ENCODE measurements around the gene SYP. TPM values are rescaled to one million over a fixed set of nuclear protein-coding genes. Genes with fewer than 3 reads are reported as not detected.

SYP gene
- polyA plus RNA-seq, 1 of the 3 experiments (the other 2 are of a cell fraction) = 0.76 TPM

DNA sequence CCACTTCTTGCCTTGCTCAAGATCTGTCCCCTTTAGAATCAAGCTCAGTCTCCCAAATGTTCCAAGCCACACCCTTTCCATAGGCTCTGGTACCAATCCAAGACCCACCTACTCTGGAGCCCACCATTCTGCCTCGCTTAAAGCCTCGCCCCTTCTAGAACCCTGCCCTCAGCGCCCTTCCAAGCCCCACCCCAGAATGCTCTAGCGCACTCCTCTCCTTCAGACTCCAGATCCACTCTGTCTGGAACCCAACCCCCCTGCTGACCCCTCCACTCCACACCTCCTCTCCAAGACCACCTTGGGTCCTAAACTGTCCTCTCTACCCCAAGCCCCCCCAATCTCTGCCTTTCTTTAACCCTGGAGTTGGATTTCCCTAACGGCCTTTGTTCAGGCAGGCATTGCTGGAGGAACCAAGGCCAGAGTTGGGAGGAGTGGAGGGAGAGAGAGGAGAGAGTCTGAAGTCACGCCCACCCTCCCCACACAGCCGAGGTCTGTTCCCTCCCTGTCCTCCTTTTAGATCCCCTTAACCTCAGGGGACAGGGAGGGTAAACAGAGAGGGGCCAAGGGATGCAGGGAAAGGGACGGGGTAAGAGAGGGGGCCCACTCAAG lies 11.4 kb downstream of the SYP start:
- DNase-seq = no peak
- H3K9me3 ChIP-seq = no peaks in the 10 kb centered on the region
- H3K36me3 ChIP-seq (replicated peaks in 1 of 2; ENCODE audit: control insufficient read depth in 1 of 2, insufficient read depth in 2 of 2, low read length in 1 of 2) = no peaks in the 10 kb centered on the region
- ChIA-PET CTCF (no interaction called here), POLR2A (interaction anchor here (0.8 to 1.2 kb wide), 2 partner anchors 22 to 94 kb away, joined by 3 to 4 read pairs; no protein-coding TSS in a partner anchor)
- H2AFZ ChIP-seq (ENCODE audit: low read depth) = no peak overlapping the region
- no peaks in the 10 kb centered on the region for H3K79me2 ChIP-seq (ENCODE audit: insufficient read depth)
- no peak overlapping the region for H3K27ac ChIP-seq (ENCODE audit: low read depth in 2 of 2, low read length in 1 of 2)
- no peaks in the 10 kb centered on the region; a peak in 1 of 4 replicates for H3K4me1 ChIP-seq (ENCODE audit: control insufficient read depth in 1 of 2, insufficient read depth in 2 of 2, low read depth in 1 of 2, low read length in 1 of 2)
- TF ChIP-seq EP300 (IDR thresholded peaks at IDR 0.05; ENCODE audit: borderline replicate concordance in 1 of 2, low read depth in 1 of 2, low read length in 1 of 2) = no peak
- TF ChIP-seq, protein P1, sequence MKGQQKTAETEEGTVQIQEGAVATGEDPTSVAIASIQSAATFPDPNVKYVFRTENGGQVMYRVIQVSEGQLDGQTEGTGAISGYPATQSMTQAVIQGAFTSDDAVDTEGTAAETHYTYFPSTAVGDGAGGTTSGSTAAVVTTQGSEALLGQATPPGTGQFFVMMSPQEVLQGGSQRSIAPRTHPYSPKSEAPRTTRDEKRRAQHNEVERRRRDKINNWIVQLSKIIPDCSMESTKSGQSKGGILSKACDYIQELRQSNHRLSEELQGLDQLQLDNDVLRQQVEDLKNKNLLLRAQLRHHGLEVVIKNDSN (IDR thresholded peaks at IDR 0.05; ENCODE audit: borderline replicate concordance, low read depth) = no peak
- no peak for TF ChIP-seq NFIC (IDR thresholded peaks at IDR 0.05; ENCODE audit: borderline replicate concordance)
- no peak for TF ChIP-seq SIN3A (IDR thresholded peaks at IDR 0.05; ENCODE audit: borderline replicate concordance, low read depth, low read length)
- H3F3A ChIP-seq (replicated peaks; ENCODE audit: insufficient read depth) = no peaks in the 10 kb centered on the region
- no peaks in the 10 kb centered on the region for H3K9me2 ChIP-seq
- H3K9ac ChIP-seq = no peak overlapping the region
- no peak overlapping the region for H3K4me2 ChIP-seq
- peaks cover 5% of the 10 kb centered on the region; the same call in 1 of the 2 replicates for H3K27me3 ChIP-seq (ENCODE audit: insufficient read depth)
- WGBS (ENCODE audit: low lambda C conversion rate) = 60% methylated on average over 8 of the region's 8 CpGs
- no peaks in the 10 kb centered on the region for H4K20me1 ChIP-seq (ENCODE audit: insufficient read depth)
- no peak overlapping the region for H3K4me3 ChIP-seq (ENCODE audit: low read depth in 2 of 2, low read length in 1 of 2)

DNA sequence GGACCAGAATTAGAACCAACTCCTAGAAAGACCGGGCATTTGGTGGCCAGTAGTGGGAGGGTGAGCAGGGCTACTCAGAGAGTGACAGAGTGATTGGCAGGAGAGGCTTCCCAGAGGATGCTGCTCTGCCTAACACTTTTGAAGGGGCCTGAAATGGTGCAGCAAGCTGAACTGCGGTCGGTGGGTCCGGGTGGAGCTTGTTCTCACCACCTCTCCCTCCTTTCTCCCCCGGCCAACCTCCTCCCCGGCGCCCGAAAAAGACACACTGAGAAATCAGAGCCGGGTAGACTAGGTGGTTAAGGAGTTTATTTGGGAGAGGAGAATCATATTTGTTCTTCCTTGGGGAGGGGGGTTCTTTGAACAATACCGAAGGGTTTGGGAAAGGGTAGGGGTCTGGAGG lies 12.5 kb downstream of the SYP start:
- Histone ChIP-seq H4K20me1 (ENCODE audit: insufficient read depth) (no peaks in the 10 kb centered on the region), H3K27me3 (ENCODE audit: insufficient read depth) (peaks cover 5% of the 10 kb centered on the region; the same call in 1 of the 2 replicates), H2AFZ (ENCODE audit: low read depth) (no peak overlapping the region), H3K9me3 (no peaks in the 10 kb centered on the region), H3K79me2 (ENCODE audit: insufficient read depth) (no peaks in the 10 kb centered on the region), H3K27ac (ENCODE audit: low read depth in 2 of 2, low read length in 1 of 2) (no peak overlapping the region), H3K9ac (no peak overlapping the region), H3K9me2 (no peaks in the 10 kb centered on the region), H3F3A (replicated peaks; ENCODE audit: insufficient read depth) (no peaks in the 10 kb centered on the region), H3K36me3 (replicated peaks in 1 of 2; ENCODE audit: control insufficient read depth in 1 of 2, insufficient read depth in 2 of 2, low read length in 1 of 2) (no peaks in the 10 kb centered on the region), H3K4me2 (no peak overlapping the region), H3K4me1 (ENCODE audit: control insufficient read depth in 1 of 2, insufficient read depth in 2 of 2, low read depth in 1 of 2, low read length in 1 of 2) (no peaks in the 10 kb centered on the region; a peak in 1 of 4 replicates), H3K4me3 (ENCODE audit: low read depth in 2 of 2, low read length in 1 of 2) (no peak overlapping the region)
- ChIA-PET CTCF (no interaction called here), POLR2A (no interaction called here)
- no peak for DNase-seq
- WGBS (ENCODE audit: low lambda C conversion rate) = 56% methylated on average over 10 of the region's 10 CpGs
- TF ChIP-seq JUND (IDR thresholded peaks at IDR 0.05) = no peak
- no peak for TF ChIP-seq TAF1 (IDR thresholded peaks at IDR 0.05; ENCODE audit: borderline replicate concordance, low read depth, low read length)
- no peak for TF ChIP-seq MEF2A (IDR thresholded peaks at IDR 0.05; ENCODE audit: borderline replicate concordance, low read depth)
- no peak for TF ChIP-seq MAX (IDR thresholded peaks at IDR 0.05; ENCODE audit: low read depth)
- TF ChIP-seq, protein P2, sequence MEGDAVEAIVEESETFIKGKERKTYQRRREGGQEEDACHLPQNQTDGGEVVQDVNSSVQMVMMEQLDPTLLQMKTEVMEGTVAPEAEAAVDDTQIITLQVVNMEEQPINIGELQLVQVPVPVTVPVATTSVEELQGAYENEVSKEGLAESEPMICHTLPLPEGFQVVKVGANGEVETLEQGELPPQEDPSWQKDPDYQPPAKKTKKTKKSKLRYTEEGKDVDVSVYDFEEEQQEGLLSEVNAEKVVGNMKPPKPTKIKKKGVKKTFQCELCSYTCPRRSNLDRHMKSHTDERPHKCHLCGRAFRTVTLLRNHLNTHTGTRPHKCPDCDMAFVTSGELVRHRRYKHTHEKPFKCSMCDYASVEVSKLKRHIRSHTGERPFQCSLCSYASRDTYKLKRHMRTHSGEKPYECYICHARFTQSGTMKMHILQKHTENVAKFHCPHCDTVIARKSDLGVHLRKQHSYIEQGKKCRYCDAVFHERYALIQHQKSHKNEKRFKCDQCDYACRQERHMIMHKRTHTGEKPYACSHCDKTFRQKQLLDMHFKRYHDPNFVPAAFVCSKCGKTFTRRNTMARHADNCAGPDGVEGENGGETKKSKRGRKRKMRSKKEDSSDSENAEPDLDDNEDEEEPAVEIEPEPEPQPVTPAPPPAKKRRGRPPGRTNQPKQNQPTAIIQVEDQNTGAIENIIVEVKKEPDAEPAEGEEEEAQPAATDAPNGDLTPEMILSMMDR (IDR thresholded peaks at IDR 0.05) = no peak
- no peak for TF ChIP-seq FOXM1 (IDR thresholded peaks at IDR 0.05; ENCODE audit: low read depth)
- TF ChIP-seq TEAD4 (IDR thresholded peaks at IDR 0.05; ENCODE audit: borderline replicate concordance, insufficient read depth) = no peak
- TF ChIP-seq RCOR1 (IDR thresholded peaks at IDR 0.05; ENCODE audit: low read length) = no peak
- TF ChIP-seq NFIC (IDR thresholded peaks at IDR 0.05; ENCODE audit: borderline replicate concordance) = no peak
- no peak for TF ChIP-seq TCF12 (IDR thresholded peaks at IDR 0.05)
- no peak for TF ChIP-seq MXI1 (IDR thresholded peaks at IDR 0.05; ENCODE audit: low read depth, low read length)
- no peak for TF ChIP-seq NRF1 (IDR thresholded peaks at IDR 0.05; ENCODE audit: low read depth, low read length)
- no peak for TF ChIP-seq EP300 (IDR thresholded peaks at IDR 0.05; ENCODE audit: borderline replicate concordance in 1 of 2, low read depth in 1 of 2, low read length in 1 of 2)
- TF ChIP-seq SMC3 (IDR thresholded peaks at IDR 0.05; ENCODE audit: low read depth, low read length) = no peak
- TF ChIP-seq REST (IDR thresholded peaks at IDR 0.05; ENCODE audit: low read depth, low read length) = no peak
- no peak for TF ChIP-seq RXRA (IDR thresholded peaks at IDR 0.05; ENCODE audit: borderline replicate concordance, low read depth)
- TF ChIP-seq CHD2 (IDR thresholded peaks at IDR 0.05; ENCODE audit: low read length, partially characterized antibody) = no peak
- TF ChIP-seq IRF3 (IDR thresholded peaks at IDR 0.05; ENCODE audit: low read depth, low read length) = no peak
- TF ChIP-seq GABPA (IDR thresholded peaks at IDR 0.05; ENCODE audit: low read depth) = no peak

Measured in SK-N-SH (cell line).